HG02840 (cell line): Measurements from ENCODE around the gene TRABD.

Experiments
- ATAC-seq: cut with Tn5 transposase; IDR thresholded peaks from one replicate; pipeline ENCODE4 v1.9.1; 2021; ENCODE audit warnings: mild to moderate bottlenecking, moderate library complexity, moderate number of reproducible peaks; ENCODE audit not compliant: unreplicated experiment, low FRiP score

The TRABD gene

DNA sequence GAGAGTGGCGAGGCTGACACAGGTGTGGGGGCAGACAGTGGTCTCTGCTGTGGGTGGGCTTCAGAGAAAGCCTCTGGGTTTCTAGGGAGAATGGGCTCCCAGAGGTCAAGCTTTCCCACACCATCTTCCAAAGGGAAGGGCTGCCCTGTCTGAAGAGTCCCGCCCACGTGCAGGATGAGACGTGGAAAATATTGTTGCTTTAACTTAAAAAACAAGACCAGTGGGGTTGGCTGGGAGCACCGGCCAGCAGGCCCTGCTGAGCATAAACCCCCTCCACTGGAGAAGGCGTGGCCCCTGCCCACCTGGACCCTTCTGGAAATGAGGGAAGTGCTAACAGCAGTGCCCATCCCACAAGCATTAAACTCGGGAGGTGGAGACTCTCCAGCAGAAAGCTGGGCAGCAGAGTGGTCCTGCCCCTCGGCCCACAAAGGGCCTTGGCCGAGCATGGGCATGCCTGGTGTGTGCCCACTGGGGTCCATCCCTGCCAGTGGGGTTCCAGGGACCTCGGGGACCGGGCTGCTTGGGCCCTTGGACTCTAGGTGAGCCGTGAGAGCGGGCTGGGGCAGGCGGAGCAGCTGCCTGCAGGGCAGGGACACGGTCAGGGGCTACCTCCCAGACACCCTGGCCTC is 30.5 kb downstream of the TRABD start:
- no peak for ATAC-seq

DNA sequence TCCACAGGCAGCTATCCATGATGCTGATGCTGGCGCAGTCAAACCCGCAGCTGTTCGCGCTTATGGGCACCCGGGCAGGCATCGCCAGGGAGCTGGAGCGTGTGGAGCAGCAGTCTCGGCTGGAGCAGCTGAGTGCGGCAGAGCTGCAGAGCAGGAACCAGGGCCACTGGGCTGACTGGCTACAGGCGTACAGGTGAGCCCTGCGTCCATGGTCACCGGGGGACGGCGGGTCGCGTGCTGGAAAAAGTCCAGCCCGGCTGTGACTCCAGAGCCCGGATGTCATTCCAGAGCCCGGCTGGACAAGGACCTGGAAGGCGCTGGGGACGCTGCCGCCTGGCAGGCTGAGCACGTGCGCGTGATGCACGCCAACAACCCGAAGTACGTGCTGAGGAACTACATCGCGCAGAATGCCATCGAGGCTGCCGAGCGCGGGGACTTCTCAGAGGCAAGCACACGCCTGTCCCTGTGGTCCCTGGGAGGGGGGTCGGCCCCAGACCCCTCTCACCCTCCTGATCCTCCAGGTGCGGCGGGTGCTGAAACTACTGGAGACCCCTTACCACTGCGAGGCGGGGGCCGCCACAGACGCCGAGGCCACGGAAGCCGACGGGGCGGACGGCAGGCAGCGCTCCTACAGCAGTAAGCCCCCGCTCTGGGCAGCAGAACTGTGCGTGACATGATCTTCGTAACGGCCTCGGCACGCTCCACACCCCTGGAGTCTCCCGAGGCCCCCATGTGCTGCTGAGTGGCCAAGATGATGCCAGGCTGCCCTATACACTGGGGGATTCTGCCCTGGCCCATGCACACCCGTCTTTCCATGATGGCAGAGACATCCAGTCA is 31.2 kb downstream of the TRABD start:
- no peak for ATAC-seq

DNA sequence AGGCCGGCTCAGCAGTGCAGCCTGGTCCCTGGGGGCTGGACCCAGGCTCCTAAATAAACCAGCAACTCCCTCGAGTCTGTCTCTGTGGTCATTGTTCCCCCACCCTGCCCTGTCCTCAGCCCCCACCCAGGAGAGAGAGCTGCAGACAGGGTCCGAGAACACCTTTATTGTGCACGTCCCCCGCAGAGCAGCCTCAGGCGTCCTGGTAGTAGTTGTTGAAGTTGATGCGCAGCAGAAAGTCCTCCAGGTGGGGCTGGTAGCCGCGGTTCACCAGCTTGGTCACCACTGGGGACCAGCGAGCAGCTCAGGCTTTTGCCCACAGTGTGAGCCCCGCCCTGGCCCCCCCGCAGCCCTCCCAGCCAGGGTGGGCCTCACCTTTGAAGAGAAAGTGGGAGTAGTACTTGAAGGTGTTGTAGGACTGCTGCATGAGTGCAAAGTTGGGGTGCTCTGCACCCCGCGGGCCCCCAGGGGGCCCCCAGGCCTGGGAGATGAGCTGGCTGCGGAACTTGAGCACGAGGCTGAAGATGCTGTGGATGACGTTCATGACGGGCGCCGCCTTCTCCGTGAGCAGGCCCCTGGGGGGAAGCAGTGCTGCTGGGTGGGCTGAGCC is 31.9 kb downstream of the TRABD start:
- no peak for ATAC-seq

DNA sequence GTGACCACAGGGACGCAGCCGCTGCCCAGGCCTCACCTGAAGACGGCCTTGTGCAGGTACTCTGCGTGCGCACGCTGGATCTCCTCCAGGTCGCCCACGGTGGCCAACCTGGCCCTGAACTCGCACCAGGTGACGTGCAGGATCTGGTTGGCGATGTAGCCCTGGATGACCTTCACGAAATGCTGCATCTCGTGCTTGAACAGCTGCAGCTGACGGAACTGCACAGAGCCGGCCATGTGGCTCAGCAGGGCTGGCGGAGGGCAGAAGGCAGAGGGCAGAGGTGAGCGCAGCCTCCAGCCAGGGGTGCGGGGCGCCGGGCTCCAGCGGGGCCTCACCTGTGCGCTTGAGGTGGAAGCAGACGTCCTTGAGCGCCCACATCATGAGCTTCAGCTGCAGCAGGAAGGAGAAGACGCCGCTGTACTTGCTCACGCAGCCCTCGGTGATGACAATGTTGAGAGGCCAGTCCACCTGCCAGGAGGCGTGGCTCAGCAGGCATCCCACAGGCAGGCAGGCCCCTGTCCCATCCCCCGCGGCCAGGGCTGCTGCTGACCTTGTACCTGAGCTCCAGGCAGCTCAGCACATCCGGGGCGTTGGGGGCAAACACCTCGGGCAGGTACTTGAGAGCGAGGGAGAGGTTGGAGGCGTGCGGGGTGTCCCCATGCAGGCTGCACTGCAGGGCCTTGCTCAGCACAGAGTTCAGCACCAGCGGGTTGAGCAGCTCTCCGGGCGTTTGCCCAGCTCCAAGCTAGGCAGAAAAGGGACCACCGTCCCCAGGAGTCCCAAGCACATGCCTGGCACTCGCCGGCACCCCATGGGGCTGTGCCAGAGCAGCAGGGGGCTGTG is 32.7 kb downstream of the TRABD start:
- no peak for ATAC-seq

DNA sequence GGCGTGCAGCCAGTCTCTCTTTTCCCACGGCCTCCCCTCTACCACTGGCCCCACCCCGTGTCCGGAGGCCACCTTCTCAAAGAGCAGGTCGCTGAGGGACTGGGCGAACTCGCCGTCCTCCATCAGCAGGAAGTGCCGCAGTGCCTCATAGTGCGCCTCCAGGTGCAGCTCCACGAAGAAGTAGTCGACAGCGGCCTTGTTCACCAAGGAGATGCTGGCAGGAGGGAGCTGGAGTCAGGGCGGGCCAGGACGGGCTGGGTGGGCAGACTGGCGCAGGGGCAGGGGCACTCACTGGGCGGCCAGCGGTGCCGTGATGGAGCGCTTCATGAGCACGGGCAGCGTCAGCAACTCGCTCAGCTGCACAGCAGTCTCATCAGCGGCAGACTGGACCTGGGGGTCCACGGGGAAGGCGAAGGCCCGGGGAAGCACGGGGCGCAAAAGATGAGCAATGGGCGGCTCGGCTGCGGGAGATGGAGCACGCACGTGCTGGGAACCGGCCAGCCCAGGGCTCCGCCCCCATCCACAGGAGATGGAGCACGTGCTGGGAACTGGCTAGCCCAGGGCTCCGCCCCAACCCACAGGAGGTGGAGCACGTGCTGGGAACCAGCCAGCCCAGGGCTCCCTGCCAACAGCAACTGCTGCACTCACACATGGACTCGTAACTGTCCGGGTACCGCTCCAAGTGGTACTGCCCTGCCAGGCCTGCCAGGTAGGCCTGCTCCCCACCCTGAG is 33.4 kb downstream of the TRABD start:
- ATAC-seq = no peak

DNA sequence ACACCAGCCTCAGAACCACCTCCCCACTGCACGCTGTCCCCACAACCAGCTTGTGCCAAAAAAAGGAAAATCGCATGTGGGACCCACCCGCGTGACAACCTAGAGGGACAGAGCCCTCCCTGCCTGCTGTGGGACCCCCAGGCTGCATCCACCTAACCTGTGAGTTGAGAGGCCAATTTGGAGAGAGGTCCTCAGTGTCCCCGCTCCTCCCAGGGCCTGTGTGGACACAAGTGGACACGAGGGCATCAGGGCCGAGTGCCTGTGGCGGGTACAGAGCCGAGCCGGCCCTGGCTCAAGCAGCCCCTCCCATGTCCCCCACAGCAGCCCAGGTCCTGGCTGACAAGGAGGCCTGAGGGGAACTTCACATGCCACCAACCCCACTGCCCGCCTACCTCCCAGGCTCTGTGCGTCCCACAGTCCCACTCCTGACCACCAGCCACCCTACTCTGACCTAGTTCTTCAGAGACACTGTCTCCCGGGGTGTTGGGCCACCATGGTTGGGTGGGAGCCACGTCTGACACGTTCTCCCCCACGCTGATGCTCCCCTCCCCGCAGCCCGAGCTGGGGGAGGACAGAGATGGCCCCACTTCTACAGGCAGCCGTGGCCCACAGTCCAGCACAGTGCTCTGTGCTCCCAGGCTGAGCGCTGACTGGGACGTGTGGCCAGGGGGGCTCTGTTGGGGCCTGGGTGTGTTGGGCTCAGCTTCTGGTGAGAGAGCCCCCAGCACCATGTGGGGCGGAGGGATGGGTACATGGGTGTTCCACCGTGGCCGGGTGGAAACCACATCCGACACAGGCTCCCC is 34.3 kb downstream of the TRABD start:
- no peak for ATAC-seq

DNA sequence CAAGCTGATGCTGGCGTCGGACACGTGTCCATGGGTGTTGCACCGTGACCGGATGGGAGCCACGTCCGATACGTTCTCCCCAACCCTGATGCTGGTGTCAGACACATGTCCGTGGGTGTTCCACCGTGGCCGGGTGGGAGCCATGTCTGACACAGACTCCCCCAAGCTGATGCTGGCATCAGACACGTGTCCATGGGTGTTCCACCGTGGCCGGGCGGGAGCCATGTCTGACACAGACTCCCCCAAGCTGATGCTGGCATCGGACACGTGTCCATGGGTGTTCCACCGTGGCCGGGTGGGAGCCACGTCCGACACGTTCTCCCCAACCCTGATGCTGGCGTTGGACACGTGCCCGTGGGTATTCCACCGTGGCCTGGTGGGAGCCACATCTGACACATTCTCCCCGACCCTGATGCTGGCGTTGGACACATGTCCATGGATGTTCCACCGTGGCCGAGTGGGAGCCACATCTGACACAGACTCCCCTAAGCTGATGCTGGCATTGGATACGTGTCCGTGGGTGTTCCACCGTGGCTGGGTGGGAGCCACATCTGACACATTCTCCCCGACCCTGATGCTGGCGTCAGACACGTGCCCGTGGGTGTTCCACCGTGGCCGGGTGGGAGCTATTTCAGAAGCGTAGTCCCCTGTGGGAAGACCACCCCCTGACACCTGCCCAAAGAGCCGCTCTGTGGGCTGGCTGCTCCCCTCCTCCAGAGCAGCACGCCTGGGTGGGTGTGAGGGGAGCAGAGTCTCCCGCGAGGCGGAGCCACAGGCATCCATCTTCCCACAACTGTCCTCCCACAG is 35.1 kb downstream of the TRABD start:
- ATAC-seq = no peak

DNA sequence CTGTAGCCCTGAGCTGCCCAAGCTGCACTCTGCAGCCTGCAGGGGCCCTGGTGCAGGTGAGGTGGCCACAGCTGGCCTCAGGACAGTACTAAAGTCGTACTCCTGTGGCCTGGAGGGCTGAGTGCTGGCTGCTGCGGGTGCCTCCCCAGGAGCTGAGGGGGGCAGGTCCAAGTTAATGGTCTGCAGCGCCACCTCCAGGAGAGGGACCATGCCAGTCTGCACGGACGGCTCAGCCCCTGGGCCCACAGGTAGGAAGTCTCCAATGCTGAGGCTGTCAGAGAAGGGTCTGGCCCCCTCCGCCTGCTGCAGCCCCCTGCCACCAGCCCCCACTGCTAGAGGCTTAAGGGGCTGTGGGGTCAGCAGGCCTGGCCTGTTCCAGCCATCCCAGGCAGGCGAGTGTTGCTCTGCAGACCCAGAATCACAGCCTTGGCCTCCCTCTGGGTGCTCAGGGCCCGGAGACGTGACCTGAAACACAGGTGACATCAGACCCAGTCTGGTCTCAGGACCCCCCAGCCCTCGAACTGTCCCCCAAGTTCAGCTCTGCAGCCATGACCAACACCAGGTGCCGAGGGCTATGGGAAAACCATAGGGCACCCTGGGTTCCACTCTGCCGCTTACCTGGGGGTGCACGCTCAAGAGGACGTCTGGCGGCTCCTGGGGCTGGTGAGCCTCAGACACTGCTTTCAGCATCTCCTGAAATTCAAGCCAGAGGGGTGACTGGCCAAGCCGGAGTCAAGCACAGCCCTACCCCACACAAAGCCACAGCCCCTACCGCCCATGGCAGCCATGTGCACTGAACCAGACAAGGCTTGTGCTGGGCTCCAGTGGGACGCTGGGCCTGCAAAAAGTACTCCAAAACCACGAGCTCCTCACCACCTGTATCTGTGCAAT is 35.9 kb downstream of the TRABD start:
- ATAC-seq = no peak

DNA sequence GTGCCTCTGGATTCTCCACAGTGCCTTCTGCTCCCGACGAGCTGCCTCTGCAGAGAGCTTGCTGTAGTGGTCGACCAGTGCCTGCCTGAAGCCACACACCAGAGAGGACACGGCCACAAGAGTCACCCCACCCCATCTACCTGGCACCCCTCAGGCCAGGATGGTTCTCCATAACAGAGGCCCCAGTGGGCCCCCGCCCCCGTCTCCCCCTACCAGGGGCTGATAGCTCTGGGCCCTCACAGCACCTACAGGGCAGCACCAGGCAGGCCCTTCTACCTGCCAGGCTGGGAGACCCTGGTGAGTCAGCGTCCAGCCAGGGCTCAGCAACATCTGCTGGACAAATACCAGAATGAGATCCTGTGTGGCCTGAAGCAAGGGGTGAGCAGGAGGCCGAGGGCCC is 36.8 kb downstream of the TRABD start:
- no peak for ATAC-seq

DNA sequence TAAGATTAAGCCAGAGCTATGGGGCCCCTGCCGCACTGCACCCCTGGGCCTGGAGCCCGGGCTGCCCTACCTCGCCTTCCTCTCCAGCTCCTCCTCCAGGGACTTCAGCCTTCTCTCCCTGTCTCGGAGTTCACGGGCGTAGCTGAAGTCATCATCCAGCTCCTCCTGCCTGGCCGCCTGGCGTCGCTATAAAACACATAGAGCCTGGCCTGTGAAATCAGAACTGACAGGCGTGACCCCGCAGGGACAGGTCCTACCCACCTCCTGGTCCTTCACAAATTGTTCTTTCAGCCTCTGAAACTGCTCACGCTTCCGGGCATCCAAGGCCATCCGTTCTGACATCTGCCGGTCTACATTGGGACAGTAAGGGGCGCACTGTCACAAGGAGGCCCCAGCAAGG is 38.4 kb downstream of the TRABD start:
- no peak for ATAC-seq

DNA sequence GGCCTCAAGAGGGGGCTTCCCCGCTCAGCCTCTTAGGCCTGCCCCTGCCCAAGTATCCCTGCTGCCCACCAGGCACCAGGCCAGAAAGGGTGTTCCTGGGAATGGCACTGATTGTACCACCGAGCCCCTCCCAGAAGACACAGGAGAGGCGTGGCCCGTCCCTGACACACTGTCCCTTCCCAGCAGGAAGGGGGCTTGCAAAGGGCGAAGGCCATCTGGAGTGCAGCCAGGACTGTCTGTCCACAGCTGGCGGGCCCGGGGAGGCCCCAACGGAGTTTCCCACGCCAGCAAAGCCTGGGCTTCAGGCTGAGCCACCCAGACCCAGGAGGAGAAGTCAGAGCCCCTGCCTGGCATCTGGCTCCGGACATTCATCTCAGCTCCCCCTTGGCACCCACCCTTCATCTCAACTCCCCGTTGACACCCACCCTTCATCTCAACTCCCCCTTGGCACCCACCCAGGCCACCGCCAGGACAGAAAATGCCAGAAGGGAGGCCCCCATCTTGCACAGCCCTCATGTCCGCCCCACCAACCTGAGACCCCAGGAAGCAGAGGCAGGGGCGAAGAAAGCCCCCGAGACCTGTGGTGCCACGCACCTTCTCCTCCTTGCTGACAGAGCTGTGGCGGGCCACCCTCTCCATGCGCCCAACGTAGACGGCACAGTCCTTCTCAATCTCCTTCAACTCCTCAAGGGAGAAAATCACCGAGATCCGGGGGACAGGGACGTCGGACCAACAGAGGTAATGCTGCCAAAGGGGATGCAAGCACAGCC is 39.7 kb downstream of the TRABD start:
- no peak for ATAC-seq

DNA sequence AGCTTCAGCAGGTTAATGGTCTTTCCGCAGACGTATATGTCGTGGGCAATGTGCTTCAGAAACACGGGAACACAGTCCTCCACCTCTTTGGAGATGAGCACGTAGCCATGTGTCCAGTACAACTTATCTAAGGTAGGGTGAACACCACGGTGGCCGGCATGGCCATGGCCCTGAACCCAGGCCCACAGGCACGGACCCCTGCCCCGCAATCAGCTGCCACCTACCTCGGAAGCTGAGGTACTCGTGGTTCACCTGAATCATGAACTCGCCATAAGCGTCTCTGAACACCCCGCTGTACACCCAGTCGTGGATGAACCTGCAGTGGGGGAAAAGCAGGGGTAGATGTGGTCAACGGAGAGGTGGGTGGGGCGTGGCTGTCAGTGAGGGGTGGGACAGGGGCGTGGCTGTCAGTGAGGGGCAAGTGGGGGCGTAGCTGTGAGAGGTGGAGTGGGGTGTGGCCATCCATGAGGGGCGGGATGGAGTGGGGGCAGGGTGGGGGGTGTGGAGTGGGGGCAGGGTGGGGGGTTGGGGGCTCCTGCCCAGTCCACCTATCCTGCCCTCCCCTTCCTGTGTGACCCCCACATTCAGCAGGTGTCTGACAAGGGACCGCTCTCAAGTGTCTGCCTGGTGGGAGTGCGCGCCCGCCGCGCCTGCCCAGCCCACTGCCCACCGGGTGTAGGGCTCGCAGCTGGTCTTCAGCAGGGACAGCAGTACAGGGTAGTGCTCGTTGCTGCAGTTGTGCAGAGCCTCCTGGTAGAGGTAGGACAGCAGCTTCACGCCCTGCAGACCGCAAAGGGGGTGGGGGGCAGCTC is 40.6 kb downstream of the TRABD start:
- no peak for ATAC-seq

DNA sequence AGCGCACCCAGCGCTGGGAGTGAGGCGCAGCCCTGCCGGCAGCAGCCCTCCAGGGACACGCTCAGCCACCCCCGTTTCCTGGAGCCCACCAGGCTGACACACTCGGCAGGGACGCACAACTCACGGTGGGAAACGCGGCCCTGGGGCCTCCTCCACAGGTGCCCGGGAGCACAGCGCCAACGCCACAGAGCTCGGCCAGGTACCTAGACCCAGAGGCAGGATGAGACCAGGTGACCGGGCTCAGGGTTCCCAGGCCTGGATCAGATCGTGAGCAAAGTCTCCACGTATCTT is 41.1 kb downstream of the TRABD start:
- no peak for ATAC-seq

DNA sequence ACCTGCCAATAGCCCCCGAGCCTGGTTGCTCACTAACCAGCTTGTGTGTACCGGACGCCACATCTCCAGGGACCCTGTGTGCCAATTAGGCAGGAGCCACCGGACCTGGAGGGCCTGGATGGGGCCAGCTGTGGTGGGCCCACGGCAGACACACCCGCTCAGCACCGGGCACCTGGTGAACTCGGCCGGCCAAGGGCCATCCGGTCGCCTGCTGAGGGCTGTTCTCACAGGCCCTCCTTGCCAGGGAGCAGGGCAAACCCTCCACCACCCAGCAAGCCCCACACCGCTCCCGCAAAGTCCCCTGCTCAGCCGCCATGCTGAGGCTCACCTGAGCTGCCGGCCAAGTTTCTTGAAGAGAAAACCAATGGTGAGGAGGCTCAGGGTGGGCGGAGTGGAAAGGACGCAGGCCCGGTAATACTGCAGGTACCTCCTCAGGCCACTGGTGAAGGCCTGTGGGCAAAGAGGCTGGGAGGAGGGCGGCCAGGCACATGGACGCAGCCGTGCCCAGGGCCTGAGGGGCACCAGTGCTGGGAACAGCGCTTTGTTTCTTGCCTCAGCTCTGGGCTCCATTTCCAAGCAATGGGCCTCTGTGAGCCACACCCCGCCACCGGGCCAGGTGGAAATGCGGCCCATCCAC is 42.0 kb downstream of the TRABD start:
- no peak for ATAC-seq

DNA sequence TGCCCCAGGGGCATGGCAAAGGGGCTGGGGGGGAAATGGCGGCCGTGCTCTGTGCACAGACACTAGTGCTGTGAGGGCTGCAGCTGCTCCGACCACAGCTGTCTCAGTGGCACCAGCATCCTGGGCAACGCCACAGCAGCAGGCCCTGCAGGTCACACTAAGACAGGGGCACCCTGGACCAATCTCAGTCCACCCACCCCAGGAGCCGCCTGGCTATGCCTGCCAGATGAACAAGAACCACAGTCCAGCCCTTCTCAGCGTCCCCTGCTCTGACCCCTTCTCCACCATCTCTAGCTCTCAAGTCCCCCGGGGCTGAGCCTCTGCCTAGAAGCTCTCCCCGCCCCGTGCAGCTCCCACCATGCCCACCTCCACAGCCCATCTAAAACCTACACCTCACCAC is 42.7 kb downstream of the TRABD start:
- ATAC-seq = no peak

DNA sequence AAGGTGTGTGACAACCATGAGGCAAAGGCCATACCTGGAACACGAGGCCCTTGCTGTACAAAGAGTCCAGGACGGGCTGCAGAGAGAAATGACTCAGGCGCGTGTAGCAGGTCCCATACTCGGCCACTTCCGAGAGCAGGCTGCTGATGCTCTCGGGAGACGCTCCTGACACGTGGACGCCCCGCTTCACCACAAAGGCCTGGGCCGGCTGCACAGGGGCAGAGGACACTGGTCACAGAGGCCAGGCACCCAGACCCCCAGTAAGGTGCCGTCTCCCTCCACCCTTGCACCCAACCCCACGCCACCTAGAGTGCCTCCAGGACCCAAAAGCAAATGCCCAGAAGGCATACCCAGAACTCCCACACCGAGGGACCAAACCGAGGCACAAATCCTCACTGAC is 43.7 kb downstream of the TRABD start:
- no peak for ATAC-seq
